GM12892 (cell line): ENCODE data around the gene PGA5.

ENCODE experiments used
- DNase-seq: peaks from one replicate; pipeline ENCODE4 v3.0.0; 2011; ENCODE audit not compliant: insufficient read length
- FAIRE-seq: peaks from 2 replicates; lab custom pipeline; 2011; peaks lifted over from hg19 to GRCh38; lab: Jason Lieb, UNC
- POLR2A ChIP-seq: IDR thresholded peaks from 2 replicates; pipeline ENCODE4 v1.6.1; 2011; ENCODE audit warnings: low read depth, low read length, control low read depth
- POLR2AphosphoS5 ChIP-seq: IDR thresholded peaks from 2 replicates; pipeline ENCODE4 v1.6.1; 2011; ENCODE audit warnings: low read depth, low read length, control low read depth
- TAF1 ChIP-seq: IDR thresholded peaks from 2 replicates; pipeline ENCODE4 v1.6.1; 2011; ENCODE audit warnings: low read depth, mild to moderate bottlenecking, control low read depth, low read length, borderline replicate concordance

PGA5 gene

DNA sequence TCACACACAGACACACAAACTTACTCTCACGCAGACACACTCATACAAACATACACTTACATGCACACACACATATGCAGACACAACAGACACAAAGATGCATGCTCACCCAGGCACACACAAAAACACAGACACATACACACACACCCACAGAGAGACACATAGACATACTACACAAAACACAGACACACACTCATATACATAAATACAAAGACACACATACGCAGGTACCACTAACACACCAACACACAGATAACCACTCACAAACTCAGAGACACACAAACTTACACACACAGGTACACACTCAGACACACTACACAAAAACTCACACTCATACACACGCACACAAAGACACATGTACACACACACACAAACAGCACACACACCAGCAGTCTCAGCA is 31.8 kb downstream of the PGA5 start:
- DNase-seq (no peak), FAIRE-seq (peak; percentile 57)
- TF ChIP-seq POLR2A (no peak), POLR2AphosphoS5 (no peak), TAF1 (no peak)

- no peak for TF ChIP-seq TAF1
- DNase-seq, result no peak
- no peak for FAIRE-seq
Measured at GRCh38 chr11:61273178-61274078, 32.5 kb downstream of the PGA5 start.

- TF ChIP-seq TAF1, result no peak
- TF ChIP-seq POLR2AphosphoS5, result no peak
- TF ChIP-seq POLR2A, result no peak
- DNase-seq (no peak), FAIRE-seq (no peak)
Measured at GRCh38 chr11:61274084-61274483, 33.1 kb downstream of the PGA5 start.

- TF ChIP-seq TAF1 (no peak), POLR2AphosphoS5 (no peak), POLR2A (no peak)
- DNase-seq (no peak), FAIRE-seq (no peak)
Measured at GRCh38 chr11:61275191-61275590, 34.2 kb downstream of the PGA5 start.

DNA sequence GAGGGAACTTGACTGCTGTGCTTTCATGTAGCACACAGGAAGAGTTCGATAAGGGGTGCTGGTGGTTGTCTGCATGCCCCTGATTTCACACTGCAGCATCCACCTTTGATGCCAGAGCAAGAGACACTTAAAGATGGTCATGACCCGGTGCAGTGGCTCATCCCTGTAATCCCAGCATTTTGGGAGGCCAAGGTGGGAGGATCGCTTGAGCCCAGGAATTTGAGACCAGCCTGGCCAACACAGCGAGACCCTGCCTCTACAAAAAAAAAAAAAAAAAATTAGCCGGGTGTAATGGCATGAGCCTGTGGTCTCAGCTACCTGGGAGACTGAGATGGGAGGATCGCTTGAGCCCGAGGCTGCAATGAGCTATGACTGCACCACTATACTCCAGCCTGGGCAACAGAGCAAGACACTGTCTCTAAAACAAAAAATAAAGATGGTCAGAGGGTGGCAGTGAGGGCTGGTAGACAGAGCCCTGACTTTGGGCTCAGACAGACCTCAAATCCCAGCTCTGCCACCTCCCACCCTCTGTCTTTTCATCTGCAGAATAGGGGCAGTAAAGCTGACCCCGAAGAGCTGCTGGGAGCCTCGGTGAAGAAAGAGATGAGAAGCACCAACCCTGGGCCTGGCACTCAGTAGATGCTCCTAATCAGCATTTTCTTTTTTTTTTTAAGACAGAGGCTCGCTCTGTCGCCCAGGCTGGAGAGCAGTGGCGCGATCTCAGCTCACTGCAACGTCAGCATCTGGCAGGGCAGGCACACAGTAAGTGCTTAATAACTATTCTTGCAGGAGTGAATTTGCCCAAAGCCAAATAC is 36.4 kb downstream of the PGA5 start:
- DNase-seq, result no peak
- FAIRE-seq, result no peak
- no peak for TF ChIP-seq TAF1

- FAIRE-seq (no peak), DNase-seq (no peak)
- TF ChIP-seq POLR2A (no peak), POLR2AphosphoS5 (no peak), TAF1 (no peak)
Measured at GRCh38 chr11:61278001-61278470, 37.1 kb downstream of the PGA5 start.

GRCh38 chr11:61279934-61280659 is 39.1 kb downstream of the PGA5 start:
- no peak for FAIRE-seq
- no peak for TF ChIP-seq TAF1
- no peak for TF ChIP-seq POLR2AphosphoS5
- no peak for TF ChIP-seq POLR2A
- DNase-seq, result no peak

DNA sequence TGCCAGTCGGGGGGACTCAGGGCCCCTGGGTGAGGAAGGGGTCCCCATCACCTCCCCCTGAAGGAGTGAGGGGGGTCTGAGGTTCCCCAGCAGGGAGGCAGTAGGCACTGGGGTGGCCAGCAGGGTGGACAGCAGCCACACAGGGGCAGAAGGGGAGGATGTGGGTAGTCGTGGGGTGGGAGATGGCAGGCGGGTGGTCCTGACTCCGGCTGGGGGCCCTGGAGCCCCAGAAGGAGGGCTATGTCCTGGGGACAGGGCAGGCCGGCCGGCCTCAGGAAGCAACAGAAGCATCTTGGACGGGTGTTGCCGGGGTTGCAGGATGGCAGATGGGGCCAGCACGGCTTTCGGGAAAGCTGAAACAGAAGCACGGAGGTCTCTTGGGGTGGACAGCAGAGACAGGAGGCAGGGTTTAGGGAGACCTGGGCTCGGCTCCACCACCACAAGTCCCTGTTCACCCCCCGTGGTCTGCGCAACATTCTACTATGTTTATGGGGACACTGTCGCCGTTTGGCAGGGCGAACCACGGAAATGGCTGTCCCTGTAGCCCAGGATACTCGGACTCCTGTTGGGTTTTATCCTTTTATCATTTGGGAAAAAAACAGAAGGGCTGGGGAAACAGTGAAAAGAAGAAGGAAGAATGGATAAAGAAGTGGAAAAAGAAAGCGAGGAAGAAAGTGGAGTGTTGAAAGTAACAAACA is 40.1 kb downstream of the PGA5 start:
- DNase-seq (no peak), FAIRE-seq (no peak)
- TF ChIP-seq POLR2A (no peak), POLR2AphosphoS5 (no peak), TAF1 (no peak)

DNA sequence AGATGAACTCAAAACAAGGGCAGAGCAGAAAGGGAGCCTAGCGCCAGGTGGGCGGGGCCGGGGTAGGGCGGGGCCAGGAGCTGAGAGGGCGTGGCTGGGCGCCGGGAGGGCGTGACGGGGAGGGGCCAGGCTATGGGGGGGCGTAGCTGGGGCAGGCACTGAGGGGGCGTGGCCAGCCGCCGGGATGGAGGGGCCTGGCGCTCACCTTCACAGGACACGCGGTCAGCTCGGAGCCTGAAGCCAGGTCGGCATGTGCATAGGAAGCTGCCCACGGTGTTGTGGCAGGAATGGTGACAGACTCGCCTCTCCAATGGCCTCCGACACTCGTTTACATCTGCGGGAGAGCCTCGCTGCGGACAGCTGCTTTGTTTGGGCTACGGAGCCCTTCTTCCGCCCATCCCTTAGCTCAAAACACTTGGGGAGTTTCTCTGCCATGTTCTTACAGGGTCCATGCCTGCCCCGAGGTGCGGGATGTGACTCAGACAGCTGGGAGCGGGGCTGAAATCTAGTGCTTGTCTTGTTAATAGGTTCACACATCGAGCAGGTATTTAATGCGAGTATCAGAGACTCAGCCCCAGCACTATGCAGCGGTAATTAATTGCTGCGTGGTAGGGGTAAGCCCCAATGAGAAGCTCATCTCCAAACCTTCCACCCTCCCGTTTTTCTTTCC is 40.7 kb downstream of the PGA5 start:
- no peak for FAIRE-seq
- peak; percentile 53 for DNase-seq
- TF ChIP-seq TAF1 (no peak), POLR2AphosphoS5 (no peak), POLR2A (no peak)

GRCh38 chr11:61283613-61284012 is 42.6 kb downstream of the PGA5 start:
- DNase-seq, result no peak
- no peak for FAIRE-seq
- no peak for TF ChIP-seq POLR2A
- TF ChIP-seq TAF1, result no peak
- TF ChIP-seq POLR2AphosphoS5, result no peak
